Measurements from ENCODE around the gene RABAC1. TPM values are rescaled to one million over a fixed set of nuclear protein-coding genes. Genes with fewer than 3 reads are reported as not detected.
A peak's percentile ranks its signal among the peaks of the same experiment; 100 is the strongest.

RABAC1 gene
- total RNA-seq, 6 donors from 2014 or later: 59.7 to 222 (median 163) TPM

GRCh38 chr19:41908724-41909464 is 50.2 kb downstream of the RABAC1 start:
- no peaks in the 10 kb centered on the region for H3K9me3 ChIP-seq
- H3K27ac ChIP-seq: no peak overlapping the region
- no peak overlapping the region for H3K4me3 ChIP-seq
- H3K27me3 ChIP-seq: peaks cover 0 to 22% (median 17%) of the 10 kb centered on the region in 4 donors
- ATAC-seq (ENCODE audit: low FRiP score in 2 of 2) (no peak), DNase-seq (no peak)
- TF ChIP-seq POLR2A (IDR thresholded peaks at IDR 0.05): no peak
- 78 to 89% methylated on average over 10 to 11 of the region's 11 CpGs for WGBS, 2 donors
- peaks cover 27 to 45% (median 37%) of the 10 kb centered on the region in 4 donors for H3K36me3 ChIP-seq
- H3K4me1 ChIP-seq: peaks cover 0 to 40% (median 30%) of the 10 kb centered on the region in 4 donors

GRCh38 chr19:41907994-41908615 is 51.0 kb downstream of the RABAC1 start:
- TF ChIP-seq POLR2AphosphoS5 (IDR thresholded peaks at IDR 0.05) (no peak), EP300 (IDR thresholded peaks at IDR 0.05) (no peak), POLR2A (IDR thresholded peaks at IDR 0.05) (no peak), CTCF (IDR thresholded peaks at IDR 0.05) (no peak)
- WGBS, 2 donors: 83 to 87% methylated on average over 12 to 23 of the region's 25 CpGs
- Histone ChIP-seq H3K9me3 (no peaks in the 10 kb centered on the region), H3K27ac (no peak overlapping the region), H3K27me3 (peaks cover 0 to 15% (median 12%) of the 10 kb centered on the region in 4 donors), H3K4me1 (peaks cover 0 to 40% (median 32%) of the 10 kb centered on the region in 4 donors), H3K36me3 (peaks cover 34 to 52% (median 45%) of the 10 kb centered on the region in 4 donors), H3K4me3 (no peak overlapping the region)
- ATAC-seq (ENCODE audit: low FRiP score in 2 of 2) (no peak), DNase-seq (peak in 1 of 2 donors; percentile 69)

- 80 to 84% methylated on average over 21 of the region's 21 CpGs for WGBS, 2 donors
- Histone ChIP-seq H3K36me3 (peaks cover 44 to 63% (median 55%) of the 10 kb centered on the region in 4 donors), H3K27me3 (peaks cover 0 to 4% (median 2%) of the 10 kb centered on the region in 4 donors)
These were observed 52.0 kb downstream of the RABAC1 start for GRCh38 chr19:41906916-41907680.

More at GRCh38 chr19:41906916-41907680, 52.0 kb downstream of the RABAC1 start:
- H3K4me3 ChIP-seq: no peak overlapping the region
- H3K27ac ChIP-seq: no peak overlapping the region
- H3K9me3 ChIP-seq: no peaks in the 10 kb centered on the region
- TF ChIP-seq POLR2A (IDR thresholded peaks at IDR 0.05) (no peak), CTCF (IDR thresholded peaks at IDR 0.05) (no peak), POLR2AphosphoS5 (IDR thresholded peaks at IDR 0.05) (no peak), EP300 (IDR thresholded peaks at IDR 0.05) (no peak)
- no peak for ATAC-seq (ENCODE audit: low FRiP score in 2 of 2)
- peaks cover 0 to 31% (median 30%) of the 10 kb centered on the region in 4 donors for H3K4me1 ChIP-seq
- DNase-seq: no peak

Other genes starting within 250 kb of the RABAC1 start
- 100 to 1,000 TPM; 140 to 651 (median 539) TPM for gene CEACAM6, start 203.8 kb downstream of the RABAC1 start, total RNA-seq
- 1 to 10 TPM in 5 of 6 donors, not detected in 1; 1.4 to 6.0 (median 2.7) TPM for gene CEACAM3, start 162.7 kb downstream of the RABAC1 start, total RNA-seq
- not detected for gene LYPD4, start 114.6 kb downstream of the RABAC1 start, total RNA-seq
- not detected for gene DMRTC2, start 114.3 kb downstream of the RABAC1 start, total RNA-seq
- gene RPS19, start 99.1 kb downstream of the RABAC1 start, total RNA-seq: 1,000 to 10,000 TPM in 5 of 6 donors, 100 to 1,000 TPM in 1; 677 to 2,013 (median 1,382) TPM
- gene CD79A, start 82.0 kb downstream of the RABAC1 start, total RNA-seq: 1 to 10 TPM in 4 of 6 donors, under 1 TPM in 1, not detected in 1; 0.76 to 4.7 (median 4.1) TPM
- gene ARHGEF1, start 76.1 kb downstream of the RABAC1 start, total RNA-seq: 100 to 1,000 TPM; 115 to 731 (median 233) TPM
- 1 to 10 TPM in 2 of 6 donors, under 1 TPM in 3, not detected in 1; 0.20 to 6.3 (median 0.49) TPM for gene ERFL, start 30.9 kb downstream of the RABAC1 start, total RNA-seq
- under 1 TPM in 4 of 6 donors, not detected in 2; under 0.01 to 0.51 (median 0.15) TPM for gene ATP1A3, start 34.9 kb upstream of the RABAC1 start, total RNA-seq
- 1 to 10 TPM in 2 of 6 donors, under 1 TPM in 3, not detected in 1; 0.15 to 2.7 (median 0.54) TPM for gene GRIK5, start 110.9 kb upstream of the RABAC1 start, total RNA-seq
- 10 to 100 TPM in 4 of 6 donors, 1 to 10 TPM in 2; 9.2 to 26.4 (median 13.3) TPM for gene ZNF574, start 116.8 kb upstream of the RABAC1 start, total RNA-seq
- gene POU2F2, start 173.1 kb upstream of the RABAC1 start, total RNA-seq: 10 to 100 TPM in 1 of 6 donors, 1 to 10 TPM in 5; 1.3 to 12.0 (median 5.0) TPM